ENCODE measurements around the gene ADCY1.

ADCY1 gene

GRCh38 chr7:45578022-45578421 is 3.9 kb downstream of the ADCY1 start:
- DNase-seq = no peak

- no peak for DNase-seq
These were observed 4.3 kb downstream of the ADCY1 start for GRCh38 chr7:45578467-45578866.

GRCh38 chr7:45579391-45579801 is 5.2 kb downstream of the ADCY1 start:
- no peak for DNase-seq

- no peak for DNase-seq
These were observed 6.1 kb downstream of the ADCY1 start for GRCh38 chr7:45580053-45580872.

GRCh38 chr7:45581271-45581780 is 7.2 kb downstream of the ADCY1 start:
- no peak for DNase-seq

- DNase-seq = no peak
These were observed 8.1 kb downstream of the ADCY1 start for GRCh38 chr7:45582136-45582749.

- no peak for DNase-seq
These were observed 8.7 kb downstream of the ADCY1 start for GRCh38 chr7:45582868-45583277.

GRCh38 chr7:45583296-45583695 is 9.1 kb downstream of the ADCY1 start:
- DNase-seq = no peak

- no peak for DNase-seq
These were observed 10.4 kb downstream of the ADCY1 start for GRCh38 chr7:45584261-45585210.

- DNase-seq = no peak
These were observed 11.5 kb downstream of the ADCY1 start for GRCh38 chr7:45585628-45586027.

- no peak for DNase-seq
These were observed 12.7 kb downstream of the ADCY1 start for GRCh38 chr7:45586542-45587520.

GRCh38 chr7:45588466-45588865 is 14.3 kb downstream of the ADCY1 start:
- DNase-seq = no peak

- DNase-seq = no peak
These were observed 14.9 kb downstream of the ADCY1 start for GRCh38 chr7:45589061-45589460.

- DNase-seq = no peak
These were observed 15.9 kb downstream of the ADCY1 start for GRCh38 chr7:45589915-45590678.

GRCh38 chr7:45590679-45591057 is 16.5 kb downstream of the ADCY1 start:
- no peak for DNase-seq

- DNase-seq = no peak
These were observed 17.1 kb downstream of the ADCY1 start for GRCh38 chr7:45591101-45591906.

- DNase-seq = no peak
These were observed 18.2 kb downstream of the ADCY1 start for GRCh38 chr7:45592230-45592991.

GRCh38 chr7:45593121-45593541 is 19.0 kb downstream of the ADCY1 start:
- no peak for DNase-seq

GRCh38 chr7:45593877-45594276 is 19.7 kb downstream of the ADCY1 start:
- DNase-seq = no peak

Measured in CD4-positive, alpha-beta T cell treated with Interferon alpha-2 for 1 hour (primary cell).